Vagina (tissue), 2 donors: ENCODE results near the gene GRM2.

Experiments
- CTCF ChIP-seq, 3 experiments: fragments of 450-650 bp in 2 of 3; fragments of 200-600 bp in 1 of 3; sonication (generic) in 1 of 3; IDR thresholded peaks; one replicate each; pipeline ENCODE4 v1.5.1; 2017 to 2019; ENCODE audit warnings: antibody characterized with exemption in 3 of 3, mild to moderate bottlenecking in 2 of 3, moderate library complexity in 2 of 3
- POLR2A ChIP-seq, 2 donors: fragments of 450-650 bp; IDR thresholded peaks; one replicate each; pipeline ENCODE4 v1.6.1; 2017; ENCODE audit warnings: antibody characterized with exemption in 2 of 2, mild to moderate bottlenecking in 2 of 2, moderate library complexity in 2 of 2
- POLR2AphosphoS5 ChIP-seq, 2 donors: sonication (generic); formaldehyde crosslinking; IDR thresholded peaks; one replicate each; pipeline ENCODE4 v1.9.0; 2017; ENCODE audit warnings: antibody characterized with exemption in 2 of 2, mild to moderate bottlenecking in 2 of 2, low read depth in 1 of 2; ENCODE audit not compliant: insufficient read depth in 1 of 2

DNA sequence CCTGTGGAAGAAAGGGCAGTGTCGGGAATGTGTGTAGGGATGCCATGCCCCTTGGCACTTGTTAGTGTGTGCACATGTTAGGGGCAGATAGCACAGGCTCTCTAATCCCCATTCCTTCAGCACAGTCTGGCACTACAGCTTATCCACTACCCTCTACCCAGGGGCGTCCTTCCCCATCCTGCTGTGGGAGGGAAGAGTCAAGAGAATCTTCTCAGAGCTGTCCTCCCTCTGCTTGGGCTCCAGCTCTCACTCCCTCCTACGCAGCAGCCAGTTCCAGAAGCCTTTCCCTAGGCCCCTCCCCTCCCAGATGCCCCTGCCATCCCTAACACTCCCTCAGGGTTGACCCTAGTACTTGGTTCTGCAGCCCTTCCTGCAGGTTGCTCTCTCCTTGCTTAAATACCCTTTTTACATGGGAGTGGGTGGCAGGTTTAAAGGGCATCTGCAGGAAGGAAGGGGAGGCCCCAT lies 815 bp upstream of the GRM2 start:
- no peak for TF ChIP-seq POLR2A (IDR thresholded peaks at IDR 0.05)
- TF ChIP-seq CTCF (IDR thresholded peaks at IDR 0.05): no peak
- no peak for TF ChIP-seq POLR2AphosphoS5 (IDR thresholded peaks at IDR 0.05; ENCODE audit: insufficient read depth in 1 of 2, low read depth in 1 of 2)
